CD4-positive, alpha-beta T cell (primary cell): ENCODE results near the gene ATP6V0A4. TPM values are rescaled to one million over a fixed set of nuclear protein-coding genes. Genes with fewer than 3 reads are reported as not detected.

Experiments
- ATAC-seq: fragments of 200-7000 bp; cut with Tn5 transposase; one replicate; pipeline ENCODE4 v1.10.0; 2022; ENCODE audit warnings: mild to moderate bottlenecking; ENCODE audit not compliant: poor library complexity
- CTCF ChIA-PET: fragments of 350-600 bp; sonication (Branson Sonifier 250); formaldehyde crosslinking; loops from one replicate; lab custom pipeline; 2021; ENCODE audit warnings: antibody characterized with exemption, inconsistent platforms; lab: Charles Lee
- POLR2A ChIA-PET: fragments of 350-600 bp; sonication (Branson Sonifier 250); formaldehyde crosslinking; loops from one replicate; lab custom pipeline; 2021; ENCODE audit warnings: antibody characterized with exemption, inconsistent platforms; lab: Charles Lee
- DNase-seq, 14 experiments: peaks; one replicate each; pipeline ENCODE4 v3.0.0-alpha.2; 2013 to 2020; ENCODE audit warnings: mixed read lengths in 2 of 14
- H3K27ac ChIP-seq, 2 donors: one replicate each; pipeline versions ENCODE4 v1.5.1 to v1.7.0; 2013; ENCODE audit warnings: low read length in 2 of 2, low read depth in 1 of 2, mild to moderate bottlenecking in 1 of 2
- H3K27me3 ChIP-seq, 2 experiments: 1 replicate in 1 of 2; 2 replicates in 1 of 2; pipeline versions ENCODE4 v1.6.1 to v1.7.0; 2013; ENCODE audit warnings: low read length in 2 of 2, control low read depth in 1 of 2, mild to moderate bottlenecking in 1 of 2, moderate library complexity in 1 of 2; ENCODE audit not compliant: insufficient read depth in 2 of 2, control insufficient read depth in 1 of 2
- H3K36me3 ChIP-seq: one replicate; pipeline ENCODE4 v1.6.1; 2013; ENCODE audit warnings: low read length, control low read depth; ENCODE audit not compliant: insufficient read depth
- H3K4me1 ChIP-seq: one replicate; pipeline ENCODE4 v1.6.1; 2013; ENCODE audit warnings: low read length, control low read depth; ENCODE audit not compliant: insufficient read depth
- H3K4me3 ChIP-seq: one replicate; pipeline ENCODE4 v1.5.1; 2013; ENCODE audit warnings: mild to moderate bottlenecking, low read length, moderate library complexity
- H3K9me3 ChIP-seq, 2 experiments: 1 replicate in 1 of 2; 2 replicates in 1 of 2; pipeline versions ENCODE4 v1.6.1 to v1.7.0; 2013; ENCODE audit warnings: low read length in 2 of 2, mild to moderate bottlenecking in 2 of 2, control low read depth in 1 of 2, moderate library complexity in 1 of 2; ENCODE audit not compliant: control insufficient read depth in 1 of 2, insufficient read depth in 1 of 2
- H3K27ac Mint-ChIP-seq: one replicate; pipeline ENCODE4 v1.8.0; 2020; ENCODE audit warnings: mixed read lengths
- H3K27me3 Mint-ChIP-seq: one replicate; pipeline ENCODE4 v1.8.0; 2021; ENCODE audit warnings: mixed read lengths
- H3K36me3 Mint-ChIP-seq: one replicate; pipeline ENCODE4 v1.8.0; 2021; ENCODE audit warnings: low read depth, mixed read lengths
- H3K4me1 Mint-ChIP-seq: one replicate; pipeline ENCODE4 v1.8.0; 2021; ENCODE audit warnings: low read depth, mixed read lengths
- H3K4me3 Mint-ChIP-seq: one replicate; pipeline ENCODE4 v1.8.0; 2020; ENCODE audit warnings: mild to moderate bottlenecking, mixed read lengths
- H3K9me3 Mint-ChIP-seq: one replicate; pipeline ENCODE4 v1.8.0; 2020; ENCODE audit warnings: mixed read lengths
- intact Hi-C, 2 experiments: fragments of 100-400 bp; cut with DNase I in 1 of 2; cut with micrococcal nuclease in 1 of 2; formaldehyde crosslinking; loops; one replicate each; pipeline versions ENCODE4 v1.15.1 to v1.9.0; 2023 to 2025; cut with DNase I, micrococcal nuclease
- total RNA-seq, 174 experiments: library from RNA in 2 of 174; stranded (reverse) in 2 of 174; gene quantifications; one replicate each; pipeline ENCODE4 v1.2.3 and lab custom pipeline; 2021 to 2026
- TF ChIP-seq, protein P1 (sequence below): fragments of 200-600 bp; IDR thresholded peaks from one replicate; pipeline ENCODE4 v1.8.0; 2022; ENCODE audit warnings: antibody characterized with exemption, mild to moderate bottlenecking

The ATP6V0A4 gene
- total RNA-seq, 2 experiments from 2014 or later = not detected

DNA sequence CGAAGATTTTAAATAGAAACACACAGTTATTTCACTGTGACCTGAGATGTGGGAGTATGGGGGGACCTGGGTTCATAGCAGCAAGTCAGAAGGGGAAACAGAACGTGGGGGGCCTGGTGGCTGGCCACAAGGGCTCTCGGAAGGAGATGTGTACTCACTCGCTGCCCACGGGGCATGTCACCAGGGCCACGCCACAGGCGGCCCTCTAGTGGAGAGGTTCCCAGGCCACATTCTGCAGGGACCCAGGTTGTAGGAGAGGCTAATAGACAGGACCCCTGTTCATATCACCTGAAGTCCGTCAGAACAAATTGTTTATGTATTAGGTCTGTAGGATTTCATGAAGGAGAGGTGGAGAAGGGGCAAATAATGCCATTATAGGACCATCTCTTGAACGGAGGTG lies 71.7 kb downstream of the ATP6V0A4 start:
- DNase-seq = peak in 1 of 14 experiments; percentile 34
- no peaks in the 10 kb centered on the region for H3K4me1 ChIP-seq
- no peaks in the 10 kb centered on the region for H3K27me3 Mint-ChIP-seq
- H3K9me3 Mint-ChIP-seq = no peaks in the 10 kb centered on the region
- no peak overlapping the region for H3K27ac ChIP-seq
- no peaks in the 10 kb centered on the region for H3K36me3 ChIP-seq
- no peaks in the 10 kb centered on the region for H3K9me3 ChIP-seq
- no peak overlapping the region for H3K4me3 ChIP-seq
- TF ChIP-seq, protein P1, sequence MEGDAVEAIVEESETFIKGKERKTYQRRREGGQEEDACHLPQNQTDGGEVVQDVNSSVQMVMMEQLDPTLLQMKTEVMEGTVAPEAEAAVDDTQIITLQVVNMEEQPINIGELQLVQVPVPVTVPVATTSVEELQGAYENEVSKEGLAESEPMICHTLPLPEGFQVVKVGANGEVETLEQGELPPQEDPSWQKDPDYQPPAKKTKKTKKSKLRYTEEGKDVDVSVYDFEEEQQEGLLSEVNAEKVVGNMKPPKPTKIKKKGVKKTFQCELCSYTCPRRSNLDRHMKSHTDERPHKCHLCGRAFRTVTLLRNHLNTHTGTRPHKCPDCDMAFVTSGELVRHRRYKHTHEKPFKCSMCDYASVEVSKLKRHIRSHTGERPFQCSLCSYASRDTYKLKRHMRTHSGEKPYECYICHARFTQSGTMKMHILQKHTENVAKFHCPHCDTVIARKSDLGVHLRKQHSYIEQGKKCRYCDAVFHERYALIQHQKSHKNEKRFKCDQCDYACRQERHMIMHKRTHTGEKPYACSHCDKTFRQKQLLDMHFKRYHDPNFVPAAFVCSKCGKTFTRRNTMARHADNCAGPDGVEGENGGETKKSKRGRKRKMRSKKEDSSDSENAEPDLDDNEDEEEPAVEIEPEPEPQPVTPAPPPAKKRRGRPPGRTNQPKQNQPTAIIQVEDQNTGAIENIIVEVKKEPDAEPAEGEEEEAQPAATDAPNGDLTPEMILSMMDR = no peak
- CTCF ChIA-PET = interaction anchor here (1.0 kb wide), 1 partner anchor 12 kb away, joined by 3 read pairs; no protein-coding TSS in a partner anchor
- no peak overlapping the region for H3K4me3 Mint-ChIP-seq
- intact Hi-C loops = no loop called here
- ATAC-seq = no peak
- H3K27ac Mint-ChIP-seq = no peak overlapping the region
- H3K27me3 ChIP-seq = no peaks in the 10 kb centered on the region
- POLR2A ChIA-PET = no interaction called here
- no peaks in the 10 kb centered on the region for H3K36me3 Mint-ChIP-seq
- no peaks in the 10 kb centered on the region for H3K4me1 Mint-ChIP-seq

- TF ChIP-seq, protein P1 = no peak
- Mint-ChIP-seq H3K27me3 (no peaks in the 10 kb centered on the region), H3K27ac (no peak overlapping the region)
Observed at GRCh38 chr7:138720286-138720685, 77.7 kb downstream of the ATP6V0A4 start.

DNA sequence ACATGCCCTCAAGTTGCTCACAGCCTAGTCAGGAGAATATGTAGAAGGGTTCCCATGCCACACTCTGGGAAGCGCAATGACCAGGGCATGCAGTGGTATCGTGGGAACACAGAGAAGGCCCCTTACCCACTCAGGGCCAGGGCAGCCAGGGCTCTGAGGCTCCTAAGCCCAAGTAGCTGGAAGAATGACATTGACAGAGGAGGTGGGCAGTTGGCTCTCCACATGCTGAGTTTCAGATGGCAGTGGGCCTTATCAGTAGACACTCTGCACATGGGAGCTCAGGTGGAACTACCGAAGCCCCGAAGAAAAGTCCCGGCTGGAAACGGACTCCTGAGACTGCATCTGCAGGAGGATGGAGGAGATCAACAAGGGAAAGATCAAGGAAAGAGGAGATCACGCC lies 81.1 kb downstream of the ATP6V0A4 start:
- ChIA-PET POLR2A (no interaction called here), CTCF (interaction anchor here (1.4 kb wide), 2 partner anchors 22 kb away, joined by 5 to 6 read pairs; no protein-coding TSS in a partner anchor)
- DNase-seq (no peak), ATAC-seq (no peak)
- Mint-ChIP-seq H3K27ac (peak overlapping the region; percentile 24), H3K4me3 (peak overlapping the region; percentile 58), H3K9me3 (no peaks in the 10 kb centered on the region), H3K4me1 (peaks cover 19% of the 10 kb centered on the region), H3K36me3 (no peaks in the 10 kb centered on the region), H3K27me3 (peaks cover 3% of the 10 kb centered on the region)
- TF ChIP-seq, protein P1 = no peak
- Histone ChIP-seq H3K9me3 (no peaks in the 10 kb centered on the region), H3K36me3 (no peaks in the 10 kb centered on the region), H3K4me3 (no peak overlapping the region), H3K27ac (no peak overlapping the region), H3K27me3 (no peaks in the 10 kb centered on the region), H3K4me1 (peaks cover 11% of the 10 kb centered on the region)
- intact Hi-C loops = loop anchor here in 1 of 2 experiments (5.0 kb wide), 1 partner anchor 35 kb away; no protein-coding TSS in a partner anchor

More at GRCh38 chr7:138720286-138720685, 77.7 kb downstream of the ATP6V0A4 start:
- Histone ChIP-seq H3K9me3 (no peaks in the 10 kb centered on the region), H3K27ac (no peak overlapping the region), H3K4me3 (no peak overlapping the region), H3K27me3 (no peaks in the 10 kb centered on the region), H3K4me1 (peaks cover 11% of the 10 kb centered on the region), H3K36me3 (no peaks in the 10 kb centered on the region)
- H3K4me1 Mint-ChIP-seq = peaks cover 19% of the 10 kb centered on the region
- ChIA-PET CTCF (interaction anchor here (1.6 kb wide), 1 partner anchor 18 kb away, joined by 4 read pairs; no protein-coding TSS in a partner anchor), POLR2A (no interaction called here)
- no peak overlapping the region for H3K4me3 Mint-ChIP-seq
- ATAC-seq (no peak), DNase-seq (no peak)
- intact Hi-C loops = no loop called here
- H3K9me3 Mint-ChIP-seq = no peaks in the 10 kb centered on the region
- no peaks in the 10 kb centered on the region for H3K36me3 Mint-ChIP-seq
